ENCODE data around the gene BAX.

Gene BAX

DNA sequence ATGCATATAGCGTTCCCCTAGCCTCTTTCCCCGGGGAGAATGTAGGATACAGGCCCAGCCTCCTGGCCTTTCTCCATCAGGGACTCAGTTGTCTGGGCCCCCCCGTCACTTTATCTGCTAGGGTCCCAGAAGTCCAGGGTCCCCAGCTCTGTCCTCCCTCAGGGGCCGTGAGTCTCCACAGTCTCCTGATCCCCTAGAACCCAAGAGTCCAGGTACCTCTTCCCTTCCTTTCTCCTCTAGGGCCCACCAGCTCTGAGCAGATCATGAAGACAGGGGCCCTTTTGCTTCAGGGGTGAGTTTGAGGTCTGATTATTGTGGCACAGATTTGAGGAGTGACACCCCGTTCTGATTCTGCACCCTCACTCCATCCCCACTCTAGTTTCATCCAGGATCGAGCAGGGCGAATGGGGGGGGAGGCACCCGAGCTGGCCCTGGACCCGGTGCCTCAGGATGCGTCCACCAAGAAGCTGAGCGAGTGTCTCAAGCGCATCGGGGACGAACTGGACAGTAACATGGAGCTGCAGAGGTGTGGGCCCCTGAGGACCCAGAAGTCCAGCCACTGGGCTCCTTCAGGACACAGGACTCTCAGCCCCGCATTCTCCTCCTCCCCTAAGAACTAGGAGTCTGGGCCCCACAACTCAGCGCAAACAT, 758 bp downstream of the BAX start:
- peak overlapping the region; percentile 97 for H2AFZ ChIP-seq
- H3K4me1 ChIP-seq, result peaks cover 4% of the 10 kb centered on the region
- H3K9me3 ChIP-seq (ENCODE audit: control insufficient read depth, low read length), result no peaks in the 10 kb centered on the region
- H3K4me2 ChIP-seq (ENCODE audit: low read length), result peak overlapping the region; percentile 95
- peak overlapping the region; percentile 51 for H3K27ac ChIP-seq
- peak overlapping the region; percentile 91 for H3K4me3 ChIP-seq (ENCODE audit: low read depth, low read length)
- H3K9ac ChIP-seq, result peak overlapping the region; percentile 32
- TF ChIP-seq, protein P1, sequence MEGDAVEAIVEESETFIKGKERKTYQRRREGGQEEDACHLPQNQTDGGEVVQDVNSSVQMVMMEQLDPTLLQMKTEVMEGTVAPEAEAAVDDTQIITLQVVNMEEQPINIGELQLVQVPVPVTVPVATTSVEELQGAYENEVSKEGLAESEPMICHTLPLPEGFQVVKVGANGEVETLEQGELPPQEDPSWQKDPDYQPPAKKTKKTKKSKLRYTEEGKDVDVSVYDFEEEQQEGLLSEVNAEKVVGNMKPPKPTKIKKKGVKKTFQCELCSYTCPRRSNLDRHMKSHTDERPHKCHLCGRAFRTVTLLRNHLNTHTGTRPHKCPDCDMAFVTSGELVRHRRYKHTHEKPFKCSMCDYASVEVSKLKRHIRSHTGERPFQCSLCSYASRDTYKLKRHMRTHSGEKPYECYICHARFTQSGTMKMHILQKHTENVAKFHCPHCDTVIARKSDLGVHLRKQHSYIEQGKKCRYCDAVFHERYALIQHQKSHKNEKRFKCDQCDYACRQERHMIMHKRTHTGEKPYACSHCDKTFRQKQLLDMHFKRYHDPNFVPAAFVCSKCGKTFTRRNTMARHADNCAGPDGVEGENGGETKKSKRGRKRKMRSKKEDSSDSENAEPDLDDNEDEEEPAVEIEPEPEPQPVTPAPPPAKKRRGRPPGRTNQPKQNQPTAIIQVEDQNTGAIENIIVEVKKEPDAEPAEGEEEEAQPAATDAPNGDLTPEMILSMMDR (IDR thresholded peaks at IDR 0.05), result no peak
- no peaks in the 10 kb centered on the region for H3K27me3 ChIP-seq (ENCODE audit: control insufficient read depth, insufficient read depth, low read length)
- H3K36me3 ChIP-seq (ENCODE audit: control insufficient read depth, insufficient read depth, low read length), result no peaks in the 10 kb centered on the region
- H3K79me2 ChIP-seq, result no peaks in the 10 kb centered on the region

GRCh38 chr19:48958006-48958405, 3.3 kb downstream of the BAX start:
- Histone ChIP-seq H3K4me2 (ENCODE audit: low read length) (no peak overlapping the region), H3K79me2 (no peaks in the 10 kb centered on the region), H3K27ac (no peak overlapping the region), H3K9me3 (ENCODE audit: control insufficient read depth, low read length) (no peaks in the 10 kb centered on the region), H3K27me3 (ENCODE audit: control insufficient read depth, insufficient read depth, low read length) (no peaks in the 10 kb centered on the region), H2AFZ (no peak overlapping the region), H3K36me3 (ENCODE audit: control insufficient read depth, insufficient read depth, low read length) (no peaks in the 10 kb centered on the region), H3K4me3 (ENCODE audit: low read depth, low read length) (no peak overlapping the region), H3K9ac (no peak overlapping the region), H3K4me1 (peaks cover 10% of the 10 kb centered on the region)
- TF ChIP-seq, protein P1 (IDR thresholded peaks at IDR 0.05), result no peak

- Histone ChIP-seq H3K4me2 (ENCODE audit: low read length) (no peak overlapping the region), H3K27ac (no peak overlapping the region), H3K27me3 (ENCODE audit: control insufficient read depth, insufficient read depth, low read length) (no peaks in the 10 kb centered on the region), H3K79me2 (no peaks in the 10 kb centered on the region), H3K9ac (no peak overlapping the region), H2AFZ (no peak overlapping the region), H3K4me3 (ENCODE audit: low read depth, low read length) (no peak overlapping the region), H3K36me3 (ENCODE audit: control insufficient read depth, insufficient read depth, low read length) (no peaks in the 10 kb centered on the region), H3K4me1 (peaks cover 22% of the 10 kb centered on the region), H3K9me3 (ENCODE audit: control insufficient read depth, low read length) (no peaks in the 10 kb centered on the region)
- TF ChIP-seq, protein P1 (IDR thresholded peaks at IDR 0.05), result no peak
Observed at GRCh38 chr19:48959341-48960239, 4.9 kb downstream of the BAX start.

GRCh38 chr19:48961051-48961649, 6.5 kb downstream of the BAX start:
- H3K27me3 ChIP-seq (ENCODE audit: control insufficient read depth, insufficient read depth, low read length), result no peaks in the 10 kb centered on the region
- no peaks in the 10 kb centered on the region for H3K36me3 ChIP-seq (ENCODE audit: control insufficient read depth, insufficient read depth, low read length)
- peaks cover 20% of the 10 kb centered on the region for H3K4me1 ChIP-seq
- H3K4me3 ChIP-seq (ENCODE audit: low read depth, low read length), result no peak overlapping the region
- H3K9me3 ChIP-seq (ENCODE audit: control insufficient read depth, low read length), result no peaks in the 10 kb centered on the region
- H3K27ac ChIP-seq, result no peak overlapping the region
- H3K9ac ChIP-seq, result no peak overlapping the region
- H3K79me2 ChIP-seq, result peaks cover 5% of the 10 kb centered on the region
- H2AFZ ChIP-seq, result no peak overlapping the region
- H3K4me2 ChIP-seq (ENCODE audit: low read length), result no peak overlapping the region
- TF ChIP-seq, protein P1 (IDR thresholded peaks at IDR 0.05), result no peak
